NT2/D1 (cell line): ENCODE measurements around the gene CHN1.

Experiments
- SUZ12 ChIP-seq: IDR thresholded peaks from 2 replicates; pipeline ENCODE4 v1.6.1; 2011; ENCODE audit not compliant: insufficient read length, insufficient read depth; ENCODE audit errors: extremely low read depth
- YY1 ChIP-seq: IDR thresholded peaks from 2 replicates; pipeline ENCODE4 v1.6.1; 2011; ENCODE audit not compliant: insufficient read length, insufficient read depth
- ZNF274 ChIP-seq: IDR thresholded peaks from 2 replicates; pipeline ENCODE4 v1.6.1; 2011; ENCODE audit warnings: mild to moderate bottlenecking, low read depth, low read length

DNA sequence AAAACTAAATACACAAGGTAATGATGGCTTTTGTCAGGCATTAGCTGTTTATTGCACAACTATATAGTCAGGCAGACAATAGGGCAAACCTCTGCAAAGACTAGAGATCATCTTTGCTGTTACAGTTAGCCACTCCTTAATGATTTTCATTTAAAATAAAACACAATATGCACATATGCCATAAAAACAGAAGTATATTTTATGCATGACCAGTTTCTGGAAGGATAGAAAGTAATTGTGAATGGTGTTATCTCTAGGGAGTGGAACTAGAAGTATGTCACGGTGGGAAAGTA is 102.0 kb downstream of the CHN1 start:
- TF ChIP-seq SUZ12: no peak
- no peak for TF ChIP-seq YY1
- TF ChIP-seq ZNF274: no peak
